Small intestine (tissue), 7 donors: ENCODE results near the gene RIPK4. TPM values are rescaled to one million over a fixed set of nuclear protein-coding genes. Genes with fewer than 3 reads are reported as not detected.
A peak's percentile ranks its signal among the peaks of the same experiment; 100 is the strongest.

Source experiments
- DNase-seq, 2 donors: peaks; one replicate each; pipeline versions ENCODE4 v3.0.0 to v3.0.0-alpha.2; 2013
- FAIRE-seq: peaks from 2 replicates; lab custom pipeline; 2012; peaks lifted over from hg19 to GRCh38; lab: Jason Lieb, UNC
- H3K27ac ChIP-seq, 3 donors: one replicate each; pipeline ENCODE4 v1.5.1; 2013; ENCODE audit warnings: low read length in 2 of 3, mild to moderate bottlenecking in 2 of 3, control low read depth in 1 of 3, inconsistent platforms in 1 of 3, low read depth in 1 of 3, moderate library complexity in 1 of 3
- H3K27me3 ChIP-seq, 3 donors: one replicate each; pipeline ENCODE4 v1.6.1; 2013; ENCODE audit warnings: low read length in 3 of 3, inconsistent platforms in 1 of 3; ENCODE audit not compliant: control insufficient read depth in 3 of 3, insufficient read depth in 3 of 3
- H3K36me3 ChIP-seq, 3 donors: one replicate each; pipeline ENCODE4 v1.6.1; 2013; ENCODE audit warnings: low read length in 3 of 3, inconsistent platforms in 1 of 3, low read depth in 1 of 3, mild to moderate bottlenecking in 1 of 3, moderate library complexity in 1 of 3; ENCODE audit not compliant: control insufficient read depth in 3 of 3, insufficient read depth in 2 of 3
- H3K4me1 ChIP-seq, 3 donors: one replicate each; pipeline ENCODE4 v1.6.1; 2013; ENCODE audit warnings: low read length in 2 of 3, inconsistent platforms in 1 of 3, low read depth in 1 of 3, mild to moderate bottlenecking in 1 of 3, moderate library complexity in 1 of 3; ENCODE audit not compliant: control insufficient read depth in 3 of 3, insufficient read depth in 2 of 3
- H3K4me3 ChIP-seq, 3 donors: one replicate each; pipeline ENCODE4 v1.5.1; 2013; ENCODE audit warnings: low read length in 3 of 3, control low read depth in 1 of 3, inconsistent platforms in 1 of 3, low read depth in 1 of 3, mild to moderate bottlenecking in 1 of 3, moderate library complexity in 1 of 3
- H3K9me3 ChIP-seq, 2 donors: one replicate each; pipeline ENCODE4 v1.6.1; 2013; ENCODE audit warnings: low read depth in 1 of 2, low read length in 1 of 2; ENCODE audit not compliant: control insufficient read depth in 2 of 2, insufficient read depth in 1 of 2
- WGBS, 3 donors: extraction: QIAGEN DNeasy Blood & Tissue Kit; methylation state at CpG; one replicate each; pipeline ENCODE4 v1.1.7; 2013; 5-methylcytosine and 5-hydroxymethylcytosine counted together
- polyA plus RNA-seq, 4 donors: library from polyadenylated mRNA; stranded (reverse) in 3 of 4; unstranded in 1 of 4; fragments of 200-250 nt in 3 of 4; fragments of 120-200 nt in 1 of 4; gene quantifications; one replicate each; pipeline versions ENCODE4 v1.2.1 to v1.2.3, GENCODE V29; 2013
- donor health status: healthy with polysubstance abuse.
- donor health status: control.
- donor health status: control.
- donor health status: Bipolar disorder and iron deficiency.
- donor health status: healthy.

RIPK4 gene
- polyA plus RNA-seq, 4 donors = 9.7 to 28.4 (median 20.5) TPM

GRCh38 chr21:41740604-41741252 lies 26.1 kb downstream of the RIPK4 start:
- H3K27ac ChIP-seq = no peak overlapping the region
- H3K4me1 ChIP-seq = peaks cover 0 to 3% (median 0%) of the 10 kb centered on the region in 3 donors
- peaks cover 0 to 56% of the 10 kb centered on the region in 2 donors for H3K9me3 ChIP-seq
- DNase-seq = no peak
- H3K4me3 ChIP-seq = no peak overlapping the region
- FAIRE-seq = no peak
- 95 to 96% (median 96%) methylated on average over 41 of the region's 41 CpGs for WGBS, 3 donors
- no peaks in the 10 kb centered on the region for H3K27me3 ChIP-seq
- peaks cover 6 to 84% (median 25%) of the 10 kb centered on the region in 3 donors for H3K36me3 ChIP-seq

GRCh38 chr21:41739936-41740335 lies 26.9 kb downstream of the RIPK4 start:
- Histone ChIP-seq H3K36me3 (peaks cover 6 to 76% (median 21%) of the 10 kb centered on the region in 3 donors), H3K9me3 (peaks cover 0 to 64% of the 10 kb centered on the region in 2 donors), H3K4me1 (peaks cover 0 to 3% (median 0%) of the 10 kb centered on the region in 3 donors), H3K27ac (no peak overlapping the region), H3K27me3 (no peaks in the 10 kb centered on the region), H3K4me3 (no peak overlapping the region)
- DNase-seq = no peak
- no peak for FAIRE-seq
- WGBS, 3 donors = 86 to 94% (median 89%) methylated on average over 9 of the region's 9 CpGs

GRCh38 chr21:41739011-41739410 lies 27.8 kb downstream of the RIPK4 start:
- Histone ChIP-seq H3K4me1 (peaks cover 0 to 3% (median 0%) of the 10 kb centered on the region in 3 donors), H3K9me3 (peaks cover 0 to 67% of the 10 kb centered on the region in 2 donors), H3K36me3 (peaks cover 6 to 67% (median 21%) of the 10 kb centered on the region in 3 donors), H3K27ac (no peak overlapping the region), H3K4me3 (no peak overlapping the region), H3K27me3 (no peaks in the 10 kb centered on the region)
- DNase-seq (no peak), FAIRE-seq (no peak)
- WGBS, 3 donors = 90 to 94% (median 90%) methylated on average over 12 of the region's 12 CpGs

GRCh38 chr21:41737651-41738324 lies 29.1 kb downstream of the RIPK4 start:
- peaks cover 2 to 55% (median 11%) of the 10 kb centered on the region in 3 donors for H3K36me3 ChIP-seq
- FAIRE-seq = no peak
- no peaks in the 10 kb centered on the region for H3K27me3 ChIP-seq
- no peak overlapping the region for H3K4me3 ChIP-seq
- DNase-seq = no peak
- peaks cover 0 to 73% of the 10 kb centered on the region in 2 donors for H3K9me3 ChIP-seq
- WGBS, 3 donors = 80 to 93% (median 86%) methylated on average over 9 of the region's 9 CpGs
- H3K27ac ChIP-seq = no peak overlapping the region
- H3K4me1 ChIP-seq = no peaks in the 10 kb centered on the region

GRCh38 chr21:41736423-41736822 lies 30.4 kb downstream of the RIPK4 start:
- Histone ChIP-seq H3K36me3 (peaks cover 0 to 41% (median 6%) of the 10 kb centered on the region in 3 donors), H3K9me3 (peaks cover 0 to 74% of the 10 kb centered on the region in 2 donors), H3K27me3 (no peaks in the 10 kb centered on the region), H3K4me3 (no peak overlapping the region), H3K4me1 (no peaks in the 10 kb centered on the region), H3K27ac (no peak overlapping the region)
- WGBS, 3 donors = 77 to 91% (median 86%) methylated on average over 2 of the region's 2 CpGs
- FAIRE-seq = no peak
- no peak for DNase-seq

GRCh38 chr21:41733951-41734689 lies 32.7 kb downstream of the RIPK4 start:
- Histone ChIP-seq H3K27me3 (peaks cover 0 to 2% (median 0%) of the 10 kb centered on the region in 3 donors), H3K4me1 (peaks cover 0 to 16% (median 0%) of the 10 kb centered on the region in 3 donors), H3K9me3 (peaks cover 0 to 52% of the 10 kb centered on the region in 2 donors), H3K27ac (no peak overlapping the region), H3K36me3 (peaks cover 0 to 19% (median 2%) of the 10 kb centered on the region in 3 donors), H3K4me3 (no peak overlapping the region)
- FAIRE-seq = no peak
- 85 to 86% (median 85%) methylated on average over 13 of the region's 13 CpGs for WGBS, 3 donors
- DNase-seq = no peak

- Histone ChIP-seq H3K27me3 (peaks cover 0 to 11% (median 0%) of the 10 kb centered on the region in 3 donors), H3K4me1 (peaks cover 0 to 33% (median 0%) of the 10 kb centered on the region in 3 donors), H3K9me3 (peaks cover 0 to 26% of the 10 kb centered on the region in 2 donors), H3K27ac (no peak overlapping the region), H3K36me3 (no peaks in the 10 kb centered on the region), H3K4me3 (no peak overlapping the region)
- DNase-seq (no peak), FAIRE-seq (no peak)
- WGBS, 3 donors = 85 to 98% (median 91%) methylated on average over 2 of the region's 2 CpGs
Observed at GRCh38 chr21:41731081-41731480, 35.8 kb downstream of the RIPK4 start.

GRCh38 chr21:41730367-41730765 lies 36.5 kb downstream of the RIPK4 start:
- peaks cover 0 to 11% (median 4%) of the 10 kb centered on the region in 3 donors for H3K27me3 ChIP-seq
- FAIRE-seq = no peak
- peak in 1 of 2 donors; percentile 61 for DNase-seq
- no peak overlapping the region for H3K27ac ChIP-seq
- peaks cover 0 to 20% of the 10 kb centered on the region in 2 donors for H3K9me3 ChIP-seq
- H3K4me1 ChIP-seq = peaks cover 0 to 36% (median 0%) of the 10 kb centered on the region in 3 donors
- WGBS, 3 donors = 26 to 36% (median 32%) methylated on average over 6 of the region's 6 CpGs
- H3K4me3 ChIP-seq = no peak overlapping the region
- no peaks in the 10 kb centered on the region for H3K36me3 ChIP-seq
